BE2C (cell line): ENCODE data around the gene RPL27A.

ENCODE experiments used
- DNase-seq: peaks from one replicate; pipeline ENCODE4 v3.0.0-alpha.2; 2020
- H3K27me3 ChIP-seq: fragments of 250-450 bp; sonication (Bioruptor Pico); 2 replicates; pipeline ENCODE4 v1.5.1; 2020; ENCODE audit warnings: mild to moderate bottlenecking
- H3K36me3 ChIP-seq: fragments of 250-450 bp; sonication (Bioruptor Pico); 2 replicates; pipeline ENCODE4 v1.5.1; 2020; ENCODE audit warnings: mild to moderate bottlenecking
- H3K4me1 ChIP-seq: fragments of 250-450 bp; sonication (Bioruptor Pico); 2 replicates; pipeline ENCODE4 v1.5.1; 2020
- H3K4me3 ChIP-seq: 2 replicates; pipeline ENCODE4 v1.5.1; 2011; ENCODE audit warnings: low read depth, low read length
- H3K9me3 ChIP-seq: fragments of 250-450 bp; sonication (Bioruptor Pico); 2 replicates; pipeline ENCODE4 v1.5.1; 2020
- CTCF ChIP-seq: IDR thresholded peaks from 2 replicates; pipeline ENCODE4 v1.5.1; 2012; ENCODE audit warnings: mild to moderate bottlenecking, low read depth, low read length

The RPL27A gene

GRCh38 chr11:8688414-8689362 is 6.1 kb downstream of the RPL27A start:
- 0 out of 2 replicates have a peak, but pooled peaks have one; percentile 9 for TF ChIP-seq CTCF
- peaks cover 34% of the 10 kb centered on the region for H3K36me3 ChIP-seq
- H3K4me1 ChIP-seq, result no peaks in the 10 kb centered on the region
- H3K4me3 ChIP-seq, result peak overlapping the region; percentile 70
- H3K9me3 ChIP-seq, result no peaks in the 10 kb centered on the region
- DNase-seq, result peak; percentile 92
- no peaks in the 10 kb centered on the region for H3K27me3 ChIP-seq

- no peaks in the 10 kb centered on the region for H3K9me3 ChIP-seq
- no peak for TF ChIP-seq CTCF
- no peaks in the 10 kb centered on the region for H3K4me1 ChIP-seq
- peak overlapping the region; percentile 70 for H3K4me3 ChIP-seq
- DNase-seq, result no peak
- no peaks in the 10 kb centered on the region for H3K27me3 ChIP-seq
- H3K36me3 ChIP-seq, result peaks cover 22% of the 10 kb centered on the region
These were observed 7.2 kb downstream of the RPL27A start for GRCh38 chr11:8689726-8690255.

- no peak for DNase-seq
- no peak overlapping the region for H3K4me3 ChIP-seq
- H3K4me1 ChIP-seq, result no peaks in the 10 kb centered on the region
- TF ChIP-seq CTCF, result no peak
- no peaks in the 10 kb centered on the region for H3K9me3 ChIP-seq
- no peaks in the 10 kb centered on the region for H3K27me3 ChIP-seq
- H3K36me3 ChIP-seq, result peaks cover 14% of the 10 kb centered on the region
These were observed 8.1 kb downstream of the RPL27A start for GRCh38 chr11:8690374-8691342.

GRCh38 chr11:8691601-8692000 is 9.0 kb downstream of the RPL27A start:
- Histone ChIP-seq H3K9me3 (no peaks in the 10 kb centered on the region), H3K4me3 (no peak overlapping the region), H3K4me1 (no peaks in the 10 kb centered on the region), H3K36me3 (peaks cover 4% of the 10 kb centered on the region), H3K27me3 (no peaks in the 10 kb centered on the region)
- no peak for DNase-seq
- no peak for TF ChIP-seq CTCF

GRCh38 chr11:8692417-8692816 is 9.8 kb downstream of the RPL27A start:
- Histone ChIP-seq H3K36me3 (peaks cover 4% of the 10 kb centered on the region), H3K4me3 (no peak overlapping the region), H3K4me1 (no peaks in the 10 kb centered on the region), H3K27me3 (no peaks in the 10 kb centered on the region), H3K9me3 (no peaks in the 10 kb centered on the region)
- no peak for DNase-seq
- TF ChIP-seq CTCF, result no peak
